Measurements from ENCODE around the gene CDH4. TPM values are rescaled to one million over a fixed set of nuclear protein-coding genes. Genes with fewer than 3 reads are reported as not detected.
"Not testable (repeated sequence)": the region's sequence is repeated elsewhere in the genome, so short reads cannot be mapped to it uniquely, and the experiment has no call there.

Gene CDH4
- polyA plus RNA-seq, 2 donors, result 0.02 to 0.05 TPM

- no peak overlapping the region for H3K27ac ChIP-seq (ENCODE audit: low read depth in 2 of 2, low read length in 1 of 2)
- H3K27me3 ChIP-seq (ENCODE audit: control insufficient read depth in 1 of 2, insufficient read depth in 2 of 2, low read length in 2 of 2), result no peaks in the 10 kb centered on the region
- H3K36me3 ChIP-seq (ENCODE audit: control insufficient read depth in 2 of 2, insufficient read depth in 2 of 2, low read length in 1 of 2), result peaks cover 12 to 31% of the 10 kb centered on the region in 2 donors
- peaks cover 0 to 5% of the 10 kb centered on the region in 2 donors for H3K9me3 ChIP-seq (ENCODE audit: control insufficient read depth in 2 of 2, insufficient read depth in 1 of 2, low read depth in 1 of 2, low read length in 1 of 2)
- H3K4me1 ChIP-seq (ENCODE audit: control insufficient read depth in 2 of 2, insufficient read depth in 2 of 2, low read length in 1 of 2), result no peaks in the 10 kb centered on the region
- no peak overlapping the region for H3K4me3 ChIP-seq (ENCODE audit: low read depth in 1 of 2, low read length in 2 of 2)
- 94 to 96% methylated on average over 11 of the region's 11 CpGs for WGBS, 2 donors
Observed at GRCh38 chr20:61982951-61983315, 730.9 kb downstream of the CDH4 start.

DNA sequence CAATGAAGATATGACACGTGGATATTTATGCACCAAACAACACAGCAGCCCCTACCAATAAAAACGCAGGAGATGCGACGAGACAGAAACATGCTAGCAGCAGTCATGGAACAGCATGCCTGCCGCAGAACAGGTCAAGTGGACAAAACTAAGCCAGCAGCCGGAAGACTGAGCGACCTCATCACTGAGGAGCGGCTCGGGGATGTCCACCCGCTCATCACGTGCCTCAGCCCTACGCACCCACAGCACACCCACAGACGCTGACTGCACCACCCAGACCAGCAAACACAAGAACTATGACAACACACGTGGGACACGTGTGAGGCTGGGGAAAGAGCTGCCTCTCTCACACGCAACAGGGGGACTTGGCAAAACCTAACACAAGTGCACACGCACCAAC, 731.9 kb downstream of the CDH4 start:
- H3K4me1 ChIP-seq (ENCODE audit: control insufficient read depth in 2 of 2, insufficient read depth in 2 of 2, low read length in 1 of 2), result no peaks in the 10 kb centered on the region
- H3K36me3 ChIP-seq (ENCODE audit: control insufficient read depth in 2 of 2, insufficient read depth in 2 of 2, low read length in 1 of 2), result peaks cover 14 to 34% of the 10 kb centered on the region in 2 donors
- H3K4me3 ChIP-seq (ENCODE audit: low read depth in 1 of 2, low read length in 2 of 2), result no peak overlapping the region
- H3K27ac ChIP-seq (ENCODE audit: low read depth in 2 of 2, low read length in 1 of 2), result no peak overlapping the region
- peaks cover 0 to 5% of the 10 kb centered on the region in 2 donors for H3K9me3 ChIP-seq (ENCODE audit: control insufficient read depth in 2 of 2, insufficient read depth in 1 of 2, low read depth in 1 of 2, low read length in 1 of 2)
- no peaks in the 10 kb centered on the region for H3K27me3 ChIP-seq (ENCODE audit: control insufficient read depth in 1 of 2, insufficient read depth in 2 of 2, low read length in 2 of 2)
- 87 to 89% methylated on average over 17 of the region's 17 CpGs for WGBS, 2 donors

GRCh38 chr20:61984431-61984830, 732.4 kb downstream of the CDH4 start:
- H3K4me3 ChIP-seq (ENCODE audit: low read depth in 1 of 2, low read length in 2 of 2); H3K9me3 ChIP-seq (ENCODE audit: control insufficient read depth in 2 of 2, insufficient read depth in 1 of 2, low read depth in 1 of 2, low read length in 1 of 2); H3K27ac ChIP-seq (ENCODE audit: low read depth in 2 of 2, low read length in 1 of 2); H3K27me3 ChIP-seq (ENCODE audit: control insufficient read depth in 1 of 2, insufficient read depth in 2 of 2, low read length in 2 of 2); H3K4me1 ChIP-seq (ENCODE audit: control insufficient read depth in 2 of 2, insufficient read depth in 2 of 2, low read length in 1 of 2): not testable (repeated sequence)
- WGBS, 2 donors, result 88 to 91% methylated on average over 12 to 14 of the region's 14 CpGs
- H3K36me3 ChIP-seq (ENCODE audit: control insufficient read depth in 2 of 2, insufficient read depth in 2 of 2, low read length in 1 of 2), result peaks cover 14 to 37% of the 10 kb centered on the region in 2 donors

DNA sequence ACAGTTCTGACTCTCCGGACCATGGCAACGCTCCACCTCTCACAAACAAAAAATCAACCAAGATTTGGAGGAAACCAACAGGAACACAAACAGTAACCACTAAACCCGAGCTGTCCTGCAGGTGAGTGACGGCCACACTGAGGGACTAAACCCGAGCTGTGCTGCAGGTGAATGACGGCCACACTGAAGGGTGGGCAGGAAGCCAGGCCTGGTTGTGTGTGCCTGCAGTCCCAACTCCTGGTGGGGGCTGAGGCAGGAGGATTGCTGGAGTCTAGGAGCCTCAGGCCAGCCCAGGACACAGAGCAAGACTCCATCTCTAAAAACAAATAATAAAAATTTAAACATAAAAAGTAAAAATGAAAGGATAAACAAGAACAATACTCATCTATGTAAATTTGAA, 733.0 kb downstream of the CDH4 start:
- Histone ChIP-seq H3K27ac (ENCODE audit: low read depth in 2 of 2, low read length in 1 of 2) (no peak overlapping the region), H3K4me1 (ENCODE audit: control insufficient read depth in 2 of 2, insufficient read depth in 2 of 2, low read length in 1 of 2) (no peaks in the 10 kb centered on the region), H3K27me3 (ENCODE audit: control insufficient read depth in 1 of 2, insufficient read depth in 2 of 2, low read length in 2 of 2) (no peaks in the 10 kb centered on the region), H3K36me3 (ENCODE audit: control insufficient read depth in 2 of 2, insufficient read depth in 2 of 2, low read length in 1 of 2) (peaks cover 14 to 39% of the 10 kb centered on the region in 2 donors), H3K9me3 (ENCODE audit: control insufficient read depth in 2 of 2, insufficient read depth in 1 of 2, low read depth in 1 of 2, low read length in 1 of 2) (peaks cover 0 to 5% of the 10 kb centered on the region in 2 donors), H3K4me3 (ENCODE audit: low read depth in 1 of 2, low read length in 2 of 2) (no peak overlapping the region)
- WGBS, 2 donors, result 92% methylated on average over 6 of the region's 6 CpGs

- no peaks in the 10 kb centered on the region for H3K4me1 ChIP-seq (ENCODE audit: control insufficient read depth in 2 of 2, insufficient read depth in 2 of 2, low read length in 1 of 2)
- H3K4me3 ChIP-seq (ENCODE audit: low read depth in 1 of 2, low read length in 2 of 2), result no peak overlapping the region
- H3K27me3 ChIP-seq (ENCODE audit: control insufficient read depth in 1 of 2, insufficient read depth in 2 of 2, low read length in 2 of 2), result no peaks in the 10 kb centered on the region
- WGBS, 2 donors, result 83 to 90% methylated on average over 16 of the region's 16 CpGs
- no peak overlapping the region for H3K27ac ChIP-seq (ENCODE audit: low read depth in 2 of 2, low read length in 1 of 2)
- peaks cover 14 to 34% of the 10 kb centered on the region in 2 donors for H3K36me3 ChIP-seq (ENCODE audit: control insufficient read depth in 2 of 2, insufficient read depth in 2 of 2, low read length in 1 of 2)
- H3K9me3 ChIP-seq (ENCODE audit: control insufficient read depth in 2 of 2, insufficient read depth in 1 of 2, low read depth in 1 of 2, low read length in 1 of 2), result peaks cover 3 to 9% of the 10 kb centered on the region in 2 donors
Observed at GRCh38 chr20:61986762-61987321, 734.8 kb downstream of the CDH4 start.

- Histone ChIP-seq H3K27ac (ENCODE audit: low read depth in 2 of 2, low read length in 1 of 2) (no peak overlapping the region), H3K4me1 (ENCODE audit: control insufficient read depth in 2 of 2, insufficient read depth in 2 of 2, low read length in 1 of 2) (no peaks in the 10 kb centered on the region), H3K4me3 (ENCODE audit: low read depth in 1 of 2, low read length in 2 of 2) (no peak overlapping the region), H3K9me3 (ENCODE audit: control insufficient read depth in 2 of 2, insufficient read depth in 1 of 2, low read depth in 1 of 2, low read length in 1 of 2) (peaks cover 4 to 9% of the 10 kb centered on the region in 2 donors), H3K27me3 (ENCODE audit: control insufficient read depth in 1 of 2, insufficient read depth in 2 of 2, low read length in 2 of 2) (no peaks in the 10 kb centered on the region), H3K36me3 (ENCODE audit: control insufficient read depth in 2 of 2, insufficient read depth in 2 of 2, low read length in 1 of 2) (peaks cover 14 to 38% of the 10 kb centered on the region in 2 donors)
- 95 to 97% methylated on average over 18 of the region's 18 CpGs for WGBS, 2 donors
Observed at GRCh38 chr20:61988665-61989064, 736.6 kb downstream of the CDH4 start.

DNA sequence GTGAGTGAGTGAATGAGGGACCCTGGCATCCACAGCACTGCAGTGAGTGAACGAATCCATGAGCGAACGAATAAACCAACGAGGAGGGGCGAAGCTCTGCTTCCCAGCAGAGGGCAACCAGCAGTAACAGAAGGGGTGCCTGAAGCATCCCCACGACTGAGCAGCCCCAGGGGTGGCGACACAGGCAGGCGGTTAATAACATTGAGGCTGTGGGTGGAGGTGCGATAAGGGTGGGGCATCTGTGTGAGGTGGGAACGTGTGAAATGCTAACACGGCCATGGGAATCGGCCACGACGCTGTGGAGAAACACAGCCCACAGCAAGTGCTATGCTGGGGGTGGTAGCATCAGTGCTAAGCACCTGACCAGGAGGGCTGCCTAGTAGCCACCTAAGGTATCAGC, 737.7 kb downstream of the CDH4 start:
- Histone ChIP-seq H3K27me3 (ENCODE audit: control insufficient read depth in 1 of 2, insufficient read depth in 2 of 2, low read length in 2 of 2) (no peaks in the 10 kb centered on the region), H3K4me1 (ENCODE audit: control insufficient read depth in 2 of 2, insufficient read depth in 2 of 2, low read length in 1 of 2) (no peaks in the 10 kb centered on the region), H3K4me3 (ENCODE audit: low read depth in 1 of 2, low read length in 2 of 2) (no peak overlapping the region), H3K9me3 (ENCODE audit: control insufficient read depth in 2 of 2, insufficient read depth in 1 of 2, low read depth in 1 of 2, low read length in 1 of 2) (peaks cover 4 to 5% of the 10 kb centered on the region in 2 donors), H3K36me3 (ENCODE audit: control insufficient read depth in 2 of 2, insufficient read depth in 2 of 2, low read length in 1 of 2) (peaks cover 14 to 37% of the 10 kb centered on the region in 2 donors), H3K27ac (ENCODE audit: low read depth in 2 of 2, low read length in 1 of 2) (no peak overlapping the region)
- WGBS, 2 donors, result 84 to 85% methylated on average over 14 of the region's 14 CpGs
